ENCODE data around the gene SAXO1. TPM values are rescaled to one million over a fixed set of nuclear protein-coding genes. Genes with fewer than 3 reads are reported as not detected.

SAXO1 gene
- total RNA-seq, 1 experiment from 2014 or later: not detected

DNA sequence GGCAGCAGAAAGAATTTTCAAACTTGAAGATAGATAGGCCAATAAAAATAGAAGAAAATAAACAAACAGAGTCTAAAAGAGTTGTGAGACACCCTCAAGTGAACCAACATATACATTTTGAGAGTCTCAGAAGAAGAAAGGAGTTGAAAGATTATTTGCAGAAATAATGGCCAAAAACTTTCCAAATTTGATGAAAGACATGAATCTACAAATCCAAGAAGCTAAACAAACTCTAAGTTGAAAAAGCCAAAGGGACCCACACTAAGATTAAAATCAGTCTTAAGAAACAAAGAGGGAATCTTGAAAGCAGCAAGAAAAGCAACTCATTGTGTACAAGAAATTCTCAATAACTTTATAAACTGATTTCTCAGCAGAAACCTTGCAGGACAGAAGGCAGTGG, 137.0 kb downstream of the SAXO1 start:
- Histone ChIP-seq H3K27ac (ENCODE audit: low read length) (no peak overlapping the region), H3K9me3 (ENCODE audit: control insufficient read depth, insufficient read depth, low read depth, low read length) (no peaks in the 10 kb centered on the region), H3K4me3 (ENCODE audit: low read depth in 2 of 2, low read length in 2 of 2) (no peak overlapping the region), H3K27me3 (ENCODE audit: control insufficient read depth, insufficient read depth, low read length) (no peaks in the 10 kb centered on the region), H3K36me3 (ENCODE audit: control insufficient read depth, insufficient read depth, low read length) (no peaks in the 10 kb centered on the region), H3K4me1 (ENCODE audit: control insufficient read depth, insufficient read depth, low read length) (no peaks in the 10 kb centered on the region)
- in situ Hi-C loops (cut with HindIII; ENCODE audit: low pct_unique_long_range_greater_than_20kb, low sequenced_read_pairs): no loop called here
- intact Hi-C loops (cut with micrococcal nuclease; ENCODE audit: unreplicated experiment): no loop called here
- TF ChIP-seq SIN3A (IDR thresholded peaks at IDR 0.05; ENCODE audit: borderline replicate concordance, insufficient read depth, low read depth, low read length) (no peak), CTCF (IDR thresholded peaks at IDR 0.05) (no peak), REST (IDR thresholded peaks at IDR 0.05; ENCODE audit: insufficient read depth in 1 of 2, low read depth in 2 of 2, low read length in 1 of 2) (no peak), TCF7L2 (IDR thresholded peaks at IDR 0.05; ENCODE audit: low read depth, low read length) (no peak), POLR2AphosphoS5 (IDR thresholded peaks at IDR 0.05; ENCODE audit: low read depth, low read length) (no peak)
- ChIA-PET CTCF (no interaction called here), POLR2A (no interaction called here)
- ATAC-seq (no peak), DNase-seq (ENCODE audit: low read depth, low spot score) (no peak)
- BruUV-seq (replicated peaks): no TSS peak

- CTCF ChIA-PET: no interaction called here
- Histone ChIP-seq H3K9me3 (ENCODE audit: control insufficient read depth, insufficient read depth, low read depth, low read length) (no peaks in the 10 kb centered on the region), H3K36me3 (ENCODE audit: control insufficient read depth, insufficient read depth, low read length) (no peaks in the 10 kb centered on the region), H3K27me3 (ENCODE audit: control insufficient read depth, insufficient read depth, low read length) (no peaks in the 10 kb centered on the region), H3K27ac (ENCODE audit: low read length) (no peak overlapping the region), H3K4me1 (ENCODE audit: control insufficient read depth, insufficient read depth, low read length) (no peaks in the 10 kb centered on the region), H3K4me3 (ENCODE audit: low read depth in 2 of 2, low read length in 2 of 2) (no peak overlapping the region)
- ATAC-seq (no peak), DNase-seq (ENCODE audit: low read depth, low spot score) (no peak)
- no peak for TF ChIP-seq CTCF (IDR thresholded peaks at IDR 0.05)
- TF ChIP-seq REST (IDR thresholded peaks at IDR 0.05; ENCODE audit: insufficient read depth in 1 of 2, low read depth in 2 of 2, low read length in 1 of 2): no peak
- TF ChIP-seq SIN3A (IDR thresholded peaks at IDR 0.05; ENCODE audit: borderline replicate concordance, insufficient read depth, low read depth, low read length): no peak
- TF ChIP-seq TCF7L2 (IDR thresholded peaks at IDR 0.05; ENCODE audit: low read depth, low read length): no peak
- no peak for TF ChIP-seq POLR2AphosphoS5 (IDR thresholded peaks at IDR 0.05; ENCODE audit: low read depth, low read length)
- BruUV-seq (replicated peaks): no TSS peak
- POLR2A ChIA-PET: no interaction called here
- intact Hi-C loops (cut with micrococcal nuclease; ENCODE audit: unreplicated experiment): no loop called here
- in situ Hi-C loops (cut with HindIII; ENCODE audit: low pct_unique_long_range_greater_than_20kb, low sequenced_read_pairs): no loop called here
These were observed 139.5 kb downstream of the SAXO1 start for GRCh38 chr9:18893491-18893890.
